COR-L47 (cell line): ENCODE measurements around the gene SYT8.

Experiments used
- DNase-seq: peaks from one replicate; lab custom pipeline; 2025; lab: John Stamatoyannopoulos, UW

Gene SYT8

GRCh38 chr11:1860108-1860507 lies 25.3 kb downstream of the SYT8 start:
- DNase-seq, result no peak

GRCh38 chr11:1861435-1862411 lies 26.9 kb downstream of the SYT8 start:
- DNase-seq, result no peak

- DNase-seq, result no peak
Observed at GRCh38 chr11:1862588-1863351, 28.0 kb downstream of the SYT8 start.

- no peak for DNase-seq
Observed at GRCh38 chr11:1863352-1864216, 28.8 kb downstream of the SYT8 start.

GRCh38 chr11:1864231-1864630 lies 29.4 kb downstream of the SYT8 start:
- no peak for DNase-seq

- no peak for DNase-seq
Observed at GRCh38 chr11:1864831-1865665, 30.3 kb downstream of the SYT8 start.

GRCh38 chr11:1866226-1866625 lies 31.4 kb downstream of the SYT8 start:
- no peak for DNase-seq

GRCh38 chr11:1866776-1867175 lies 32.0 kb downstream of the SYT8 start:
- DNase-seq, result no peak

GRCh38 chr11:1867381-1867780 lies 32.6 kb downstream of the SYT8 start:
- no peak for DNase-seq

- DNase-seq, result no peak
Observed at GRCh38 chr11:1868056-1868635, 33.4 kb downstream of the SYT8 start.

GRCh38 chr11:1868636-1869291 lies 34.0 kb downstream of the SYT8 start:
- no peak for DNase-seq

GRCh38 chr11:1869427-1870325 lies 34.9 kb downstream of the SYT8 start:
- DNase-seq, result no peak

GRCh38 chr11:1870326-1870696 lies 35.5 kb downstream of the SYT8 start:
- no peak for DNase-seq

- no peak for DNase-seq
Observed at GRCh38 chr11:1870721-1871466, 36.1 kb downstream of the SYT8 start.

GRCh38 chr11:1871531-1871930 lies 36.7 kb downstream of the SYT8 start:
- no peak for DNase-seq

- DNase-seq, result no peak
Observed at GRCh38 chr11:1872267-1872985, 37.6 kb downstream of the SYT8 start.

GRCh38 chr11:1873048-1873812 lies 38.4 kb downstream of the SYT8 start:
- no peak for DNase-seq
